Measurements from ENCODE around the gene OPTC.
"Not testable (repeated sequence)": the region's sequence is repeated elsewhere in the genome, so short reads cannot be mapped to it uniquely, and the experiment has no call there.

The OPTC gene

GRCh38 chr1:203465948-203466347 is 28.0 kb upstream of the OPTC start:
- DNase-seq: no peak

GRCh38 chr1:203466906-203467549 is 26.9 kb upstream of the OPTC start:
- not testable (repeated sequence) for DNase-seq

DNA sequence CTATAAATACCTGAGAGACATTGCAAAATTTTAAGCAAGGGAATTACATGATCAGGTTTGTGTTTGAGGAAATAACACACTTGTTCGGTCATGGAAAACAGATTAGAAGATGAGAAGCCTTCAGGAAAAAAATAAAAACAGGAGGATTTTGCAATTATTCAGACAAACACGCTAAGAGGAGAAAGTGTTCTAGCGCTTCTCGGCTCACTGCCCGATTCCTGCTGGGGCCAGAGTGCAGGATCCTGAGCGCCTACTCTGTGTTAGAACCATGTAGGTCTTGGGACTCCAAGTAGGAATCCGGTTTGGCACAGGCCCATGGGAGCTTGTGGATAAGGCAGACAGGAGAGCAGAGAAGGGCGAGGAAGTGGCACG is 26.4 kb upstream of the OPTC start:
- DNase-seq: no peak

GRCh38 chr1:203468326-203468725 is 25.6 kb upstream of the OPTC start:
- no peak for DNase-seq

DNA sequence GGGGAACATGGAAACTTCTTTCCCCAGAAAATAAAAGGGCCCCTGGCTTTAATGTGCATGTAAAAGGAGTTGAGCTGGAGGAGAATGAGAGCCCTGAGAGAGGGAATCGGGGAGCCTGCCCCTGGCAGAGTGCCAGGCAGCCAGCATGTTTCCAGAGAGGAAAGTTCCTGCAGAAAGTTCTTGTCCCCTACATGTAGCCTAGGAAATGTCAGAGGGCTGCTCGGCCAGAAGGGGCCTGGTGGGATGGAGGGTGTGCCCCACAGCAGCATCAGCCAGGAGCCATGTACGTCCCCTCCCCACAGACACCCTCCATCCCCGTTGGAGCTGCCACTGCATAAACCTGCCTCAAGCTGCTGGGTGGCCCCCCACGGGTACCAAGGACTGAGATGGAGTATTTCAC is 23.7 kb upstream of the OPTC start:
- no peak for DNase-seq

GRCh38 chr1:203471841-203472240 is 22.1 kb upstream of the OPTC start:
- no peak for DNase-seq

DNA sequence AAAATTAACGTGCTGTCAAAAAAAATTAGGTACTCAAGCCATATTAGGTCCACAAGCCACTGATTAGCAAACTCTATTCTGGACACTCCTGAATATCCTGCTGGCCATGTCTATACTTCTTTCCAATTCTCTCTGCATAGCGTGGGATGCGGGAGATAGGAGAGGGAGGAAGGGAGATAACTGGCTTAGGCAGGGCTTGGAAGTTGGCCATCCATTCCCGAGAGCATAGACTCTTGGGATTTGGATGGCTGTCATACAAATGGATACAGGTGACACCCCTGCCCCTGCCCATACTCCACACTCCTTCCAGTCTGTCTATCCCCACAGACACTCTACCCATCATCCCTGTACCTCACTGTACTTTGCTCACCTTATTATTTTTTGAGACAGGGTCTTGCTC is 20.7 kb upstream of the OPTC start:
- no peak for DNase-seq

GRCh38 chr1:203473781-203474305 is 20.1 kb upstream of the OPTC start:
- DNase-seq: no peak

GRCh38 chr1:203475012-203475981 is 18.7 kb upstream of the OPTC start, which contains the start of gene PRELP:
Gene PRELP, plus strand, starts transcription at chr1:203475806. Its CDS starts 7,379 bp downstream, at chr1:203483185.
- peak; percentile 23 for DNase-seq

- DNase-seq: no peak
These were observed 17.6 kb upstream of the OPTC start for GRCh38 chr1:203476216-203476814.

DNA sequence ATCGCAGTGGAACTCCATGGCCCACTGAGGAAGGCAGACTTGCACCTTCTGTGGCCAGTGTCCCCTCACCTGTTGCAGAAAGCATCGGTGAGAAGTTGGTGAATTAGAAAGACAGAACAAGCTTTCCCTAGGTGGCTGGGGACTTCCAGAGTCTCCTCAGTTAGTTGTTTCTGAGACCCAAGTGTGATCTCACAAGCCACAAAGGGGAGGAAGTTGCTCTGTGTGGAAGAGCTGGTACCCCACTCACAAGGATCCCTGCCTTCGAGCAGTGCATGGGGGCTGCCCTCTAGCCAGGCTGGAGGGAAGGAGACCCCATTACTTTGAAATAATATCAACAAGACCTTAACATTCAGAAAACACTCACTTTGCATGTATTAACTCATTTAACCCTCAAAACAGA is 16.2 kb upstream of the OPTC start:
- DNase-seq: no peak

DNA sequence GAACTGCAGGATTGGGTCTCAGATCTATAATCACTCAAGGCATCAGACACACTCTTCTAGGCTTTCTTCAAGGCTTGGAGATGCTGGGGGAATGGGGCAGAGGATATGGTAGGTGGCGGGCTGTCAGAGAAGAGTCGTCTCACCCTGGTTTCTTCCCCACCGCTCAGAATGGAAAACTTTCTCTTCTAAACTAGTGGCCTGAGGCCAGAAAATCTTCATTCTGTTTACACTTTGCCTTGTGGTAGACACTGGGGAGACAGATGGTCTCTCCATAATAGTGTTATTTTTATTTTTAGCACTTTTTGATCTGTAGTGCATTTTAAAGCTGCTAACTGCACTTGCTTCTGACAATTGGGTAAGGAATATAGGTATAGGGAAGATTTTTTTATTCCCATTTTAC is 15.7 kb upstream of the OPTC start:
- no peak for DNase-seq

- DNase-seq: no peak
These were observed 15.0 kb upstream of the OPTC start for GRCh38 chr1:203478986-203479385.

- DNase-seq: no peak
These were observed 14.3 kb upstream of the OPTC start for GRCh38 chr1:203479646-203480045.

DNA sequence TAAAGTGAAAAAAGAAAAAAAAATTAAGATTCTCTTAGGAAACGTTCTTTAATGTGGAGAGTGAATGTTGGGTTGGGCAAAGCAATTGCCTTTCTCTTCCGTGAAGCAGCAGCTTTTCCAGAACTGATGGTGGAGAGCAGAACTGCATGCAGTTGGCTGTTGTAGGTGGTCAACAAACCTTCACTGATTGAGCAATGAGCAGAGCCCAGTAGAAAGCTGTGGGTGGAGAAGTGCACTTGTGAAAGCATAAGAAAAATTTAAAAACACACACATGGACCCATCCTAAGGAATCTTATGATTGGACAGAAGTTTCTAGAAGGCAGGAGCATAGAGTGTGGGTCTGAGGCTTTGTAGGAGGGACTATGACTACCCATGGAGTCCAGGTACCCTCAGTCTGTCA is 13.9 kb upstream of the OPTC start:
- no peak for DNase-seq

DNA sequence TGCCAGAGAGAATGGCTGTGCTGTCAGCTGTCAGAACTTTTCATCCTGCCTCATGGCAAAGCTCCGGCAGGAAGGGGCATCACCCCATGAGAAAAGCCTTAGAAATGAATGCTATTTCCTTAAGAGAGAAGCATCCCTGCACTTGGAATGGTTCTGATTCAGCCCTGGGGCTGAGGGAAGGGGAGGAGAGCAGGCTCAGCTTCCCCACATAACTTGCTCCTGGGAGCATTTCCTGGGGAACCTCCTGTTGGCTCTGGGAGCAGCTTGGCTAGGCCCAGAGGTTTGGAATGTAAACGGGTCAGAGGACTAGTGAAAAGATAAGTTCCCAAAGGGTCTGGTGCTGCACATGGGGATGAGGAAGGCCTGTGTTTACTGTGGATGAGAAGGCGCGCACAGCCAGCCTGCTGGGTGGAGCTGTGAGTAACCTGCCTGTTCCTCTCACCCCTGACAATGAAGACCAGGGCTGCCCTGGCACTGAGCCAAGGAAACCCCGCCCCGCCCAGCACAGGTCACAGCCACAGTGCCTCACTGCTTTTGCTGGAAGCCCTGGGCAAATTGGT is 13.3 kb upstream of the OPTC start:
- peak; percentile 90 for DNase-seq

- DNase-seq: no peak
These were observed 12.8 kb upstream of the OPTC start for GRCh38 chr1:203481196-203481595.

- no peak for DNase-seq
These were observed 7.2 kb upstream of the OPTC start for GRCh38 chr1:203486618-203487370.

DNA sequence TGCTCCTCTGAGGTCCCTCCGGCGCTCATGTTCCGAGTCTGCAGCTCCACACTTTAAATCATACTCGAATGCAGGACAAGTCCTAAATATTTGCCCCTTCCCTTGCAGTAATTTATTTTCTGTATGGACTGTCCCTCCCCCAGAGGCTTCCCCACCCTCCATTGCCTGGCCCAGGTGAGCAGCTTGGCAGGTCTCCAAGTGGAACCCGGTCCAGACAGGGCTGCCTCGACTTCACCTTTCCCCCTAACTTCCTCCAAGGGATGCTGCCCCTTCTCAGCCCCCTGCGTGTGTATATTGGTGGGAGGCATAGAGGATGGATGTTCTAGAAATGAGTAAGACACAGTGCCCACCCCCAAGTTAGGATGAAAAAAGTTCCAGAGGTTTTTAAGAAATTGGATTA is 5.4 kb upstream of the OPTC start:
- no peak for DNase-seq

DNA sequence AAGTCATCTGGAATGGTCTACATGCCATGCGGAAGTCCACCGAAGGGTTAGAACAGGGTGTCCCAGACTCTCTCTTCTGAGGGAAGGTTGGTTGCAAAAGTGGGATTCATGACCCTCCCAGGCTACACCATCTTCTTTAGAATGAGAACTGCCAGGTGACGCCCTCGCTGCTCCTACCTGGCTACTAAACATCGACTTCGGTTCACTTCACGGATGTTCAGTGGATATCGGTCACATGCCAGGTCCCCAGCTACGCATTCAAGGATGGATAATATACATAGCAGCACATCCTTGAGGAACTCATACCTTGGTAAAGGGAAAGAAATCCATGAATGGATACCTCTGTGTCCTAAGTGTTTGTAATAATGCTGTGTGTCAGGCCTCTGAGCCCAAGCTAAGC is 3.3 kb upstream of the OPTC start:
- DNase-seq: no peak

DNA sequence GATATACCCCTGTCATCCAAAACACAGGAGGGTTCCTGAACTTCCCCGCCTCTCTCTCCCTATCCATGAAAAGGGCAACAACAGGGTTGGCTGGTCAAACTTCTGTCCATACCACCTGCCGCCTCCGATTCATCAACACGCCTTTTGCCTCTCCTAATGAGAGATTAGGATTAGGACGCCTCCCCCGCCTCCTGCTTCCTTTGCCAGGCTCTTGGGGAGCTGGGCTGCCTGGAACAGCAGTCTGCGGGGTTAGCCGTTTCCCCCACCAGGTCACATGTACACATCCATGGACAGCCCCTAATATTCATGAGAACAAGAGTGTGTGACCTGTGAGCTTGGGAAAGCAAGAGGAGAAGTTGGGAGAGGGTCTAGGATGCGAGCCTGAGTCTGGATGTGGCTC is 2.3 kb upstream of the OPTC start:
- DNase-seq: no peak

- no peak for DNase-seq
These were observed 1.7 kb upstream of the OPTC start for GRCh38 chr1:203492082-203492747.

Data from NCI-H1417 treated with DMSO at 0.1 percent for 48 hours (cell line).